HG03521 (cell line): ENCODE measurements around the gene DDR2.

Experiments used
- ATAC-seq: cut with Tn5 transposase; IDR thresholded peaks from one replicate; pipeline ENCODE4 v1.9.1; 2021; ENCODE audit warnings: mild to moderate bottlenecking, moderate library complexity; ENCODE audit not compliant: unreplicated experiment

Gene DDR2

DNA sequence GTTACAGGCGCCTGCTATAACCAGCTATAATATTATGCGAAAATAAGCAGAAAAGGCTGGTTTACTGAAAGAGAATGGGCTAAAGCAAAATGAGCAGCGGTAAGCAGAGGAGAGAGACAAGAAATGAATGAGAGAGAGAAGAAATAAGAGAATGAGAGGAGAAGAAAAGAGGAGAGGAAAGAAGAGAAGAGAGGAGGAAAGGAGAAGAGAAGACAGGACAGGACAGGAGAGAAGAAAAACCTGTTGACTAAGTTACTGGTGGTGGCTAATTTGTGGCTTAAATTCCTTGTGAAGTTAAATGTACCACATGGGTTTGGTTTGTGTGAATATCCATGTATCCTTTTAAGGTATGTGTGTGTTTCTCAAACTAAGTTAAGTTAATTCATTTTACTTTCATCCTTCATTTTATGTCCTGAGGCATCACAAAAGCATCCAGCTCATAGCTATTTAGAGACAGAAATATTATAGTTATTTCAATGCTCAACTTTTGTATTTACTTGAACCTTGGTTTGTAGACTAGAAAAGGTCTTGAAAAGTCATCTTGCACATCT is 3.1 kb upstream of the DDR2 start:
- no peak for ATAC-seq

DNA sequence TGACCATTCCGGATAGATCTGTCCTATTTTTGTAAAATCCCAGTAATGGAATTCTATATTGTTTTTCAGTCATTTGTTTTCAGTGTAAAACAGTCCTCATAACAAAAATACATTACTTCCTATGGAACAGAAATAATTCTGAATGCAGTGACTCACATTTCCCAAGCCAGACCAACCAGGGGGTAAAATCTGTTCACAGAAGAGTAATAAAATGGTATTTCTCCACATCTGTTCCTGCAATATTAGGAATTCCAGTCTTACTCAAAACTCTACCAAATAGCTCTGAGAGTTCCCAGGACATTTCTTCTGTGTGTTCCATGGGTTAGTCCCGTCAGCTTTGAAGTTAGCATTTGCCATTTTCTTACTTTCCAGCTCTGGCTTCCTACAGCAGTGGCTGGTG is 2.6 kb upstream of the DDR2 start:
- no peak for ATAC-seq

DNA sequence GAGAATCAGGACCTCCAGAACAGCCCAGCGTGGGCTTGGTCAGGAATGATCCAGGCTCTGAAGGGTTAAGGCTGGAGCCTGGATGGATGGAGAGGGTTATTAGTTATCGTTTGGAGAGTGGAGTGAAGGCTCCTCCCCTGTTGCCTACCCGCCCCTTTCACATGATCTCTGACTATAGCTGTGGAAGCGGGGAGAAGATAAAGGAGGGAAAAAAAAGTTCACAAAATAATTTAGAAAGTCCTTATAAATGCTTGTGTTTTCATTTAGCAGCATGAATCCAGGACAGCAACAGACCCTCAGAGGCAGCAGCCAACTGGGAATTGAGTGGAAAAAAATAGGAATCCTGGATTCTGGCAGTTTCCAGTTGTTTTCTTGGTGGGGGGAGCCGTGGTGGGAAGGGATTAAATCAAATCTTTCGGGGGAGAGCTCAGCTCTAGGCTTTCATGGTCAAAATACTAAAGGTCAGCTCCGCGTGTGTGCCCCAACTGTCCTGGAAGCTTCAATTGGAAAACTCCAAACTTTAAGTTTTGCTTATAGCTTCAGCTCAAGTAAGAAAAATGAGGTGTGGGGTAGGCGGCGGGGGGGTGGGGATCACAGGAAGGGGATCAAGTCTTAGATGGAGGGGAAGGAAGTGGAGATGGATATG is 595 bp upstream of the DDR2 start:
- ATAC-seq = no peak

DNA sequence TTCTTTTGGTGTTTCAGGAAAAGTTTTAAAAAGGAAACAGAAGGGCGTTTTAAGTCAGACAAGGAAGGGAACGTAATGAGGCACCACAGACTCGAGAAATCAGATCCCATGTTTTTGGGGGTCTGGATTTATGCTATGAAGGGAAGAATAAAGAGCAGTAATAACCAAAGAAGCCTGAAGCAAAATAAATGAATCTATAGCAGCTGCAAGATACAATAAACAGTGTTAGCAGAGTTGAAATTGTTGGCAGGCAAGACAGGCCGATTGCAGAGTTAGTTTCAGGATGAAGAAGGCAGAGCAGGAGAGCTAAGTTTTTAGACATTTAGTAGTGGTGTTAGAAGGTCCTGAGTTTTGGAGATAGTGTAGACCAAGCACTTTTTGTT is 425 bp downstream of the DDR2 start:
- ATAC-seq = no peak

DNA sequence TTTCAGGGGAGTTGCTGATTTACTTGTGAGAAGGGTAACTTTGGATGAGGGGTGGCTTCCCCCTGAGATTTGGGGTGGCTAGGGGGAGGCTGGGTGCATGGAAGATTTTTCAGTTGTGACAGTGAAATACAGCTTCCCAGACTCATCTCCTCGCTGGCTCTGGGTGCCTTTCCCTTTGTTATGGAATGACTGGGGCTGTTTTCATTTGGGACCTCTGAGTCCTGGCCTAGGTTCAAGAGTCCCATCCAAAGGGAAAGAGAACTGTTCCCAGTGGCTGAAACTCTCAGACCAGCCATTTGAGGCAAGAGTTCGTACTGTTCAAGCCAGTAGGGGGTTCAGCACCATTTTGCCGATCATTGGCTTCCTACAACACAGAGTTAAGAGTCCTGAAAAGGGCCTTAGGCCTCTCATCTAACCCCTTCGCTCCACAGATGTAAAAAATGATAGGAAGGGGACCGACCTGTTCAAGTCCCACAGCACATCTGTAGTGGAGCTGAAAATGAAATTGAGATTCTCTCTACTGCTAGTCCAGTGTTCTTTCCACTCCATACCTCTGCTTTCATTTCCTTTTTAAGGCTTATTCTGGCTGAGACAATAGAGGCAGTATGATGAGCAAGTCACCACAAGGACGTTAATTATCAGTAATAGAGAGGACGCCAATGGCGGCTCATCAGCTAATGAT is 958 bp downstream of the DDR2 start:
- peak; percentile 49 for ATAC-seq

DNA sequence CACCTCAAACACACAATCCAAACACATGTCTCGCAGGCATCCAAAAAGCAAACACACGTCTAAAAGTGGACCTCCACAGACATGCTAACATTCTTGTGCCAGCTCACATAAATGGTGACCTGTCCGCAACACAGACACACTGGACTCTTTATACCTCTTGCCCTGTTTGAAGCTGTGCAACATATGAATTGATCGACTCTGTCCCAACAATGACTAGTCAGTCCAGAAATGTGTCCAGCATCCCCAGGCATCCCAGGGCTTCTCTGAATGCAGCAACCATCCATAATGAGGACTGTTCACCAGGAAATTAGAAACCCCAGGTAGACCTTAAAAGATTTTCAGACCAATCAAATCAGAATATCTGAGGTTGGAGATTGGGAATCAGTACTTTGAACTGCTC is 3.2 kb downstream of the DDR2 start:
- no peak for ATAC-seq

DNA sequence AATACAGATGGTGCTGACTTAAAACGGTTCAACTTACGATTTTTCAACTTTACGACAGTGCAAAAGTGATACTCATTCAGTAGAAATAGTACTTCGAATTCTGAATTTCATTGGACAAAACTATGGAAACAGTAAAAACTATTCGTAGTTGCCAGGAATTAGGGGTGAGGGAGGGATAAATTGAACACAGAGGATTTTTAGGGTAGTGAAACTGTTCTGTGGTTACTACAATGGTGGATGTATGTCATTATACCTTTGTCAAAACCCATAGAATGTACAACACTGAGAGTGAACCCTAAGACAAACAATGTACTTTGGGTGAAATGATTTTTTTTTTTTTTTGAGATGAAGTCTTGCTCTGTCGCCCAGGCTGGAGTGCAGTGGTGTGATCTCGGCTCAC is 7.5 kb downstream of the DDR2 start:
- no peak for ATAC-seq

DNA sequence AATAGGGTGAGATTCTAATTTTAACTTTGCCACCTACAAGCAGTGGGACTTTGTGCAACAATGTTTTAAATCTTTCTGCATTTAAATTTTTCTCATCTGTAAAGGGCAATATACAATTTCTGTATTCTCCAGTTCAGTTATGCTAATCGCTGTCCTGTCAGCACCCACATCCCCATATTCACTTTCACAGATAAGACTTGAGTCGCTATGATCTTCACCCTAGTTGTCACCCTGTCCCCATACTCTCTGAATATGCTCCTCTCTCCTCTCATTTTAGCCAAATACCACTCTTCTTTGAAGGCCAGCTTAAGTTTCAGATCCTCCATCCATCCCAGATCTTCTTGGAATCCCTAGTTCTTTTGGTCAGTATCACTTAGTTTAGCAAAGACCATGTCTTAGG is 8.8 kb downstream of the DDR2 start:
- no peak for ATAC-seq

DNA sequence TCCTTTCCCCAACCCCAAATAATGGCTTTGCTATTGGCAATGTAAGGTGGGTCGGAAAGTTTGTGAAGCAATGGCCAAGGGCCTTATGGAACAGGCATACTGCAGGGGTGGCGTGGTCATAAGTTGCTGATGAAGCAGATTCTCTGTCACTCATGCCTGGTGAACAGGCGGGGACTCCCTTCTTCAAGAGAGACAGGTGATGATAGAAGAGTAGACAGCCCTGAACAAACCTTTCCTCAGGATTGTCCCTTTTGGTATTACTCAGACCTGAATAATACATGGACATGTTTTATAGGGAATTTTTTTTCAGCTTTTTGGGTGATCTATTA is 12.7 kb downstream of the DDR2 start:
- no peak for ATAC-seq

DNA sequence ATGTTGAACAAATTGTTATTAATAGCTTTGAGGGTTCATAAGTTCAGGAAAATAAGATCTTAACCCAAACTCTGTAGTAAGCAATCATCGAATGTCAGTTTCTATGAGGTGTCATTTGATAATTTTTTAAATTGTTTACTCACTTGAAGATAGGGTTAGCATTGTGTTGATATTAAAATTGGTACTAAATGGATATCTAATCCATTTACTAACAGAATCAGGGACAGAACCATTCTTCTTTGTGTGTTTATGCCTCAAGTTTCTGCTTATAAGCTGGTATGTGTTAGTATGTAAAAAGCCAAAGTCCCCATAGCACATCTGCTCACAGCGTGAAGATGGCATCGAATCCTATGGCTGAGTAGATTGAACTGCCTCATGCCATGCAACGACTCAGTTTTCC is 13.4 kb downstream of the DDR2 start:
- ATAC-seq = no peak

DNA sequence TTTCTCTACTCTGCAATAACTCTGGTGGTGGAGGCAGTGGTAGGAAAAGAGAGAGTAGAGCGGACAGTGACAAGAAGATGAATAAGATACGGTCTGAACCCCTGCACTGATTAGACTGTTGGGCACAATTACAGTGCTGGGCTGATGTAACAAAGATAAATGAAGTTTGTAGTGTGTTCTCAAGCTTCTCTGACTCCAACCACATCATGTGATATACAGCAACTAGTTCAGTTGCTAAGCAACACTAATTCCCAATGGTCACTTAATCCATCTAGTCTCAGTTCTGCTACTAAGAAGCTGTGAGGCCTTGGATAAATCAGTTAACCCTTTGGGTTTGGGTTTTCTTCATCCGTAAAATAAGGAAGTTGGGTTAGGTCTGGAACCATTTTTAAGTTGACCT is 17.3 kb downstream of the DDR2 start:
- no peak for ATAC-seq

DNA sequence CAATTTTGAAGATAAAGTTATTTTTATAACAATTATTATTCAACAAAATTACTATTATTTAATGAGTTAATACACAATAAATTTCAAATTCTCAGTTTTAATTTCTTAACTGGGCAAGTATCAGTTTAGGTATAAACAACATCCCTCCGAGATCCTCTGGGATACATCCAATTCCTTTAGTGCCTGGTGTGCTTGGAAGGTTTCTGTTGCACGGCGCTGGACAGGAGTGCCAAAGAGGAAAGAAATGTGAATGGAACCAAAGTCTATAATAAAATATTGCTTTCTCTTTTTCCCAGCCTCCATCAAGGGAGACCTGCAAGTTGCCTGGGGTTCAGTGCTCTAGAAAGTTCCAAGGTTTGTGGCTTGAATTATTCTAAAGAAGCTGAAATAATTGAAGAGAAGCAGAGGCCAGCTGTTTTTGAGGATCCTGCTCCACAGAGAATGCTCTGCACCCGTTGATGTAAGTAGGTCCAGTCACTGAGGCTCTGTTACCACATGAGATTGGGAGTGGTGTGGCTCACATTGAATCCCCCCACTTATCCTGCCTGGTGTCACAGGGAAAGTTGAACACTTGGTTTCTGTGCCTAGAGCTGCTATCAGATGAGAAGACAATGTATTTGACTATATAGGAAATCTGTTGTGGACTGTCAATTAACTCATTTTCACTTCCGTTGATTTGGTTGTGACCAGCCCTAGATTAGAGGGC is 22.8 kb downstream of the DDR2 start:
- no peak for ATAC-seq

DNA sequence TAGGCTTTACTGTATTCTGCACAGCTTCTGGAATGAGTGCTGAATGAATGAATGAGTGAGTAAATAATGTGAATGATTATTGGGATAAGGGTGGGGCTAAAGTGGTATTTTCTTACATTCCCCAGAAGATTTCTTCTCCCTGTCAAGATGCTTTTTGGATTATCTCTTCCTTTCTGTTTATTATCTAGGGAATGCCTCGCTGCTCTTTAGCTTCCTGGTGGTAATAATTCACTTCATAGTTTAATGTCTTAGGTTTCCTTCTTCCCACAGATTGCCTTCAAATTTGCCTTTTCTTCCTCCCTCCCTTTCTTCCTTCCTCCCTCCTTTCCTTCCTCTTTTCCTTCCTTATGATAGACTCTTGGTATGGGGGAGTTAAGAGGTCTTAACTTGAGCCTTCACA is 24.0 kb downstream of the DDR2 start:
- ATAC-seq = no peak

DNA sequence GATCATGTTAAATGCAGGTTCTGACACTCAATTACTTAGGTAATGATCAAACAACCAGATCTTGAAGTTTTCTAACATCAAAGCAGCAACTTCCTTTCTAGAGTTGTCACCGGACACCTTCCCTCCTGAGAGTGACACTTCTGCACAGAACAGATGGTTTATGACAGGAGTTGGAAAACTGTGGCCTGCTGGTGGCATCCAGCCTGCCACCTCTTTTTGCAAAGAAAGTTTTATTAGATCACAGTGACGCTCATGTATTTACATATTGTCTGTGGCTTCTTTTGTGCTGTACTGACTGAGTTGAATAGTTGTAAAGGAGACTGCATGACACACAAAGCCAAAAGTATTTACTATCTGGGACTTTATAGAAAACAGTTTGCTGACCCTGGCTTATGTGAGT is 28.3 kb downstream of the DDR2 start:
- ATAC-seq = no peak

DNA sequence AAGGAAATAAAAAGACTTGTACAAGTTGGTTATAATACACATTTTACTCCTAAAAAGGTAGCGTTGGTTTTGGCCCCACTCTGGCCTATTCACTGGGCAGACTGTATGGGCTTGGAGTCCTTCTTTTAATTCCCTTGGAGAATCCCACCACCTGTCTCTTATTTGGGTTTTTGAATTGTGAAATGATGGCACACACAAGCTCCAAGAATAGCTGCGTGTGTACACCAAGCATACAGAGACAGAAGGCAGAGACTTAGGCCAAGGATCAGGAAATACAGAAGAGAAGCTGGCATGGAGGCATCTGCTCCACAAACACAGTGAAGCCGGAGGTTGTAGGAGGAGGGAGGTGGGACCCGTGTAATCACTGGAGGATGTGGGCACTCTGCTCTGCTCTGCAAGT is 29.1 kb downstream of the DDR2 start:
- ATAC-seq = no peak

DNA sequence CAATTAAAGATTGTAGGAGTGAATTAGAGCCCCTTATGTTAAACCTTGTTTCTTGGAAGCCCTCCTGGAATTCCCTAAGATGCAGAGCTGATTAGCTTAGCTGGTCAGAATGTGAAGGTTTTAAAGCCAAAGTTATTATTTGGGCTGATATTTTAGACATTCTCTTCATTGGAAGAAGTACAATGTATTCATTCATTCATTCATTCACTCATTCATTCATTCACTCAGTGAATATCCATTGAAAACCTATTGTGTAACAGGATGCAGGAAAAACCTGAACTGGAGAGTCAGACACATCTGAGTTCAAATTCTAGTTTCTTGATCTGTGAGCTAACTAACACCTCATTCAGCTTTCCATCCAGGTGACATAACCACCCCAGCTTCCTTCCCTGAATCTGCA is 29.7 kb downstream of the DDR2 start:
- no peak for ATAC-seq

DNA sequence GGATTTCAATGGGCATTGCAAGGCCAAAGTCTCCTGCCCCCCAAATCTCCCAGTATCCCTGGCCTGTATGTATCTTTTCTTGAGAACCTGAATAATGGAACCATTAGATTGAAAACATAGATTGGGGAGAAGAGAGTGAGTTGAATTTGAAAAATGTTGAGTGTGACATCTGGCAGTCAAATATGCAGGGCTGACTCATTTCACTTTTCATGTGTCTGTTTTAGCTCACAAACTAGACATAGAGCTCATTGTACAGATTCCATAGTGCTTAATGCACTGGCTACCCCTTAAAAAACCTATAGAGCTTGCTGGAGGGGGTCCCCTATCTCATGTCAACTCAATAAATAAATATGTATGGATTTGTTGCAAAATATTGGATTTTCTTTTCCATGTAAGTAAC is 30.8 kb downstream of the DDR2 start:
- no peak for ATAC-seq

DNA sequence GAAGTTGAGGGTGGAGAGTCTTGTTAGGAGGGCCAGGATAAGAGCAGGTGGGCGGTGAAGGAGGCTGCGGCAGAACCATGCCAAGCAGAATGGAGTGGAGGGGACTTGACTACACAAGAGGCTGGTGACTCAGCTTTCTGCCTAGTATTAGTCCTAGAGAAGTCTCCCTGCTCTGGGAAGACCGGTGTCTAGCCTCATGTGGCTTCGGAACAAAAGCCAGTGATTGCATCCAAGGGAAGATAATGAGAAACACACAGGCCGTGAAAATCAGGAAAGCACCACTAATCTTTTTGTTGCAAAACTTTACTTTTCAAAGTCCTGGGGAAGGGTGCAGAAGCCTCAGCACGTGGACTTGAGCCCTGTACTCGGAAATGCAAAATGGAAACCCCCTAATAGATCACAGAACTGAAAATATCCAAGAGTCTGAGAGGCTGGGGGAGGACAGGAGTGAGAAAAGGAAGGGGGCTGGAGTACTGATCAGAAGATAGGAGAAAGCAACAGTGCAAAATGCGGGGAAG is 31.4 kb downstream of the DDR2 start:
- no peak for ATAC-seq

DNA sequence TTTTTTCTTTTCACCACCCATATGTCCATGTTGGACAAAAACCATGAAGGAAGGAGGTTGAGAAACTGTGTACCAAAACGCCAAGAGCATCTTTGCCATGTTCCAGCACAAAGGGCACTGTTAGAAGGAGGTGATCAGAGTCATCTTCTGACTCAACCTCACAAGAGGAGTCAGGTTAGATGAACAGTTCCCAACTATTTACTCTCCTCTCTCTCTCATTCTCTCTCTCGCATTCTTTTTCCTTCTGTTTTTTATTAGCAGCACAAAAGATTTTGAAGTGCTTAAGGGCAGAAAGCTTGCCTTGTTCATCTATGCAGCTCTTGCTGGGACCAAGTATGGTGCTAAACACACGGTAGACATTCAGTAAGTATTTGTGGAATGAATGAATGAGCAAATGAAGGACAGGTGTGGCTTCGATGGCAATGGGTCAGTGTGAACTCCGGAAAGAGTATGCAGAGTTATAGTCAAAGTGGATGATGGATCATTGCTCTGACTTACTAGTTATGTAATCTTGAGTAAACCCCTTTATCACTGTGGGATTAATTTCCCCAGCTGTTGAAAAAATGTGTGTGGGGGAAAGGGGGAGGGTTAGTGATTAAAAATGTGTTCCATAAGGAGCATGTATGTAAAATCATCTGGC is 33.9 kb downstream of the DDR2 start:
- ATAC-seq = no peak

DNA sequence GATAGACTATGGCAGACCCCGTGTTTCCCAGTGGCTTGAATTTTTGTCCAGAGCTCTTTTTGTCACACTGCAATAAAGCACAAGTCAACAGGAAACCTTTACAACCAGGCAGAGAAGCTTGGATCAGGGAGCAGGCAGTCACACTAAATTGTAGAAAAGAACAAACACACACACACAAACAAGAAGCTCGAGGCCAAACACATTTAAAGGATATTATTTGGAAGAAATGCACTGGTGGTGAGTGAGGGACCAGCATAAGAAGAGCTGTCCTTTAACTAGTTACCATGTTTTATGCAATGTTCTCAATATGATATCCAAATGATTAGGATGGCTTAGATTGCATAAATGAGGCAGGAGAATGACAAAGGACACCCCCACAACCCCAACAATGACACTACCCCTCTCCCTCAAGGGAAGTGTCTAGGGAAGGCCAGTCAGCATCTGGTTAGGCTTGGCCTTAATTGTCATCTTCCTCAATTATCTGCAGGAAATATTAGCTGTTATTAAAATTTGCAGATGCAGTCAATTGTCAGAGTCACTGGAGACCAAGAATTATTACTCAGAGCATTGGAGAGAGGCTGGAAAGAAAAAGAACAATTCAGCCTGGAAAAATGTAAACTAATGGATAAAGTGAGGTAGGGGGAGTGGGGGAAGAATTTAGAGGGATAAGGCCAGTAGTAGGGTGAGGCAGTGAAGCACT is 35.3 kb downstream of the DDR2 start:
- no peak for ATAC-seq
